ENCODE data around the gene EPHA10.
"Not testable (repeated sequence)": the region's sequence is repeated elsewhere in the genome, so short reads cannot be mapped to it uniquely, and the experiment has no call there.

- not testable (repeated sequence) for TF ChIP-seq POLR2A (IDR thresholded peaks at IDR 0.05; ENCODE audit: low read depth); CTCF (IDR thresholded peaks at IDR 0.05); EP300 (IDR thresholded peaks at IDR 0.05)
Measured at GRCh38 chr1:37687764-37688163, 77.2 kb downstream of the EPHA10 start.
